K562 (cell line): Measurements from ENCODE around the gene PAQR7. TPM values are rescaled to one million over a fixed set of nuclear protein-coding genes. Genes with fewer than 3 reads are reported as not detected.

Experiments used
- ATAC-seq: fragments of 200-7000 bp; cut with Tn5 transposase; 3 replicates; pipeline ENCODE4 v1.9.1; 2020; ENCODE audit warnings: moderate library complexity
- BruUV-seq: library from RNA; stranded (reverse); fragments of 400-500 nt; replicated peaks from 2 replicates; lab custom pipeline; 2021; lab: Mats Ljungman, UMichigan
- CTCF ChIA-PET: fragments of 300-600 bp; formaldehyde crosslinking; extraction: SDS; loops from one replicate; lab custom pipeline; 2021; ENCODE audit warnings: low intra/inter-chr PET ratio; lab: Yijun Ruan, JAX
- POLR2A ChIA-PET: fragments of 300-600, 350-650 bp; sonication (Branson Sonifier 250); formaldehyde crosslinking; extraction: SDS; loops from one replicate; lab custom pipeline; 2021; ENCODE audit warnings: antibody characterized with exemption, inconsistent platforms; lab: Yijun Ruan, JAX
- DNase-seq, 4 experiments: peaks; one replicate each; pipeline versions ENCODE4 v3.0.0 to v3.0.0-alpha.2; 2011 to 2018; ENCODE audit warnings: low spot score in 3 of 4, mixed read lengths in 3 of 4; ENCODE audit errors: extremely low read depth in 1 of 4
- FAIRE-seq: peaks from 2 replicates; lab custom pipeline; 2011; peaks lifted over from hg19 to GRCh38; lab: Jason Lieb, UNC
- H2AFZ ChIP-seq: 2 replicates; pipeline ENCODE4 v1.6.0; 2011; ENCODE audit warnings: low read depth, low read length, control low read depth, inconsistent platforms
- H3K27ac ChIP-seq: fragments of 200-600 bp; 3 replicates; pipeline ENCODE4 v1.8.0; 2011; ENCODE audit warnings: low read depth, mild to moderate bottlenecking, control low read depth, inconsistent platforms, low read length, moderate library complexity, mixed read lengths; ENCODE audit errors: extremely low read depth
- H3K27me3 ChIP-seq, 2 experiments: fragments of 300-600 bp in 1 of 2; 2 replicates in 1 of 2; 3 replicates in 1 of 2; pipeline versions ENCODE4 v1.6.0 to v1.8.0; 2011; ENCODE audit warnings: inconsistent platforms in 2 of 2, low read length in 2 of 2, mild to moderate bottlenecking in 1 of 2, mixed read lengths in 1 of 2, moderate library complexity in 1 of 2; ENCODE audit not compliant: control insufficient read depth in 2 of 2, insufficient read depth in 2 of 2
- H3K36me3 ChIP-seq: fragments of 300-600 bp; 3 replicates; pipeline ENCODE4 v1.8.0; 2011; ENCODE audit warnings: mild to moderate bottlenecking, low read length, inconsistent platforms; ENCODE audit not compliant: control insufficient read depth, insufficient read depth
- H3K4me1 ChIP-seq, 2 experiments: fragments of 200-600 bp in 1 of 2; replicated peaks in 1 of 2; 2 replicates in 1 of 2; 3 replicates in 1 of 2; pipeline versions ENCODE4 v1.5.1 to v1.8.0; 2011; ENCODE audit warnings: inconsistent platforms in 2 of 2, low read length in 2 of 2, mild to moderate bottlenecking in 1 of 2, mixed read lengths in 1 of 2, moderate library complexity in 1 of 2; ENCODE audit not compliant: control insufficient read depth in 2 of 2, insufficient read depth in 2 of 2
- H3K4me2 ChIP-seq: 2 replicates; pipeline ENCODE4 v1.6.1; 2011; ENCODE audit warnings: low read length, control low read depth, inconsistent platforms, mixed read lengths; ENCODE audit not compliant: insufficient read depth
- H3K4me3 ChIP-seq: fragments of 200-600 bp; sonication (generic), shearing (Covaris generic); 2 replicates; pipeline ENCODE4 v1.5.1; 2016; ENCODE audit warnings: control low read depth, inconsistent platforms
- H3K79me2 ChIP-seq: fragments of 200-600 bp; 3 replicates; pipeline ENCODE4 v1.8.0; 2011; ENCODE audit warnings: low read length, inconsistent platforms; ENCODE audit not compliant: control insufficient read depth, insufficient read depth
- H3K9ac ChIP-seq, 2 experiments: 2 replicates each; pipeline versions ENCODE4 v1.6.0 to v1.6.1; 2011; ENCODE audit warnings: low read depth in 2 of 2, low read length in 2 of 2, control low read depth in 1 of 2, inconsistent platforms in 1 of 2, mild to moderate bottlenecking in 1 of 2, mixed read lengths in 1 of 2; ENCODE audit not compliant: insufficient read depth in 1 of 2
- H3K9me1 ChIP-seq: one replicate; pipeline ENCODE4 v1.6.0; 2011; ENCODE audit warnings: inconsistent platforms, mild to moderate bottlenecking, low read length, moderate library complexity; ENCODE audit not compliant: control insufficient read depth, insufficient read depth
- H3K9me3 ChIP-seq: replicated peaks from 2 replicates; pipeline ENCODE4 v1.5.1; 2011; ENCODE audit warnings: low read depth, low read length, inconsistent platforms; ENCODE audit not compliant: control insufficient read depth, insufficient read depth
- H4K20me1 ChIP-seq: replicated peaks from 2 replicates; pipeline ENCODE4 v1.6.1; 2011; ENCODE audit warnings: low read length, inconsistent platforms, mixed read lengths; ENCODE audit not compliant: control insufficient read depth, insufficient read depth
- HDAC6 ChIP-seq: IDR thresholded peaks from 2 replicates; pipeline ENCODE4 v1.6.1; 2012; ENCODE audit warnings: low read depth, mild to moderate bottlenecking, control low read depth, inconsistent platforms, low read length, moderate library complexity
- KLF16 ChIP-seq: IDR thresholded peaks from 2 replicates; pipeline ENCODE4 v1.6.1; 2016; ENCODE audit warnings: antibody characterized with exemption
- MAFG ChIP-seq: fragments of 450-650 bp; conservative IDR thresholded peaks from 2 replicates; pipeline ENCODE4 v1.6.1; 2016; ENCODE audit warnings: missing genetic modification characterization, missing compliant biosample characterization
- NR2C1 ChIP-seq, 2 experiments: fragments of 450-650 bp; IDR thresholded peaks; 2 replicates each; pipeline ENCODE4 v1.6.1; 2017; ENCODE audit warnings: mild to moderate bottlenecking in 2 of 2, antibody characterized with exemption in 1 of 2, inconsistent platforms in 1 of 2, missing compliant biosample characterization in 1 of 2, missing genetic modification characterization in 1 of 2
- NR2F6 ChIP-seq: fragments of 450-650 bp; formaldehyde crosslinking; IDR thresholded peaks from 2 replicates; pipeline ENCODE4 v1.4.0; 2020; ENCODE audit warnings: mild to moderate bottlenecking
- RB1 ChIP-seq: fragments of 450-650 bp; IDR thresholded peaks from 2 replicates; pipeline ENCODE4 v1.6.1; 2017; ENCODE audit warnings: low read depth, mild to moderate bottlenecking
- RNF2 ChIP-seq: sonication (generic); IDR thresholded peaks from 2 replicates; pipeline ENCODE4 v1.6.1; 2016
- SMAD1 ChIP-seq: fragments of 150-350 bp; IDR thresholded peaks from 2 replicates; pipeline ENCODE4 v1.6.1; 2014; ENCODE audit warnings: low read length, low read depth; ENCODE audit not compliant: partially characterized antibody
- SP1 ChIP-seq: sonication (generic); formaldehyde crosslinking; IDR thresholded peaks from 2 replicates; pipeline ENCODE4 v1.8.1; 2022; ENCODE audit warnings: mild to moderate bottlenecking, missing genetic modification reagents
- ZC3H8 ChIP-seq: fragments of 450-650 bp; IDR thresholded peaks from 2 replicates; pipeline ENCODE4 v1.6.1; 2017
- ZNF133 ChIP-seq: fragments of 250-450 bp; sonication (Bioruptor Pico); IDR thresholded peaks from 2 replicates; pipeline ENCODE4 v1.4.0; 2020; ENCODE audit warnings: mild to moderate bottlenecking
- ZNF146 ChIP-seq: IDR thresholded peaks from one replicate; pipeline ENCODE4 v1.6.1; 2018; ENCODE audit warnings: missing compliant biosample characterization; ENCODE audit not compliant: unreplicated experiment
- ZNF174 ChIP-seq: fragments of 250-450 bp; sonication (Bioruptor Pico); IDR thresholded peaks from 2 replicates; pipeline ENCODE4 v1.4.0; 2020; ENCODE audit warnings: mild to moderate bottlenecking
- ZNF589 ChIP-seq: fragments of 200-800 bp; sonication (Bioruptor generic); IDR thresholded peaks from 2 replicates; pipeline ENCODE4 v1.6.1; 2016; ENCODE audit warnings: low read depth, missing genetic modification characterization, missing compliant biosample characterization
- WGBS: fragments of 100-300 bp; shearing (Covaris generic); methylation state at CpG from one replicate; pipeline ENCODE4 v1.1.6; 2016; ENCODE audit warnings: low coverage, mixed read lengths; ENCODE audit not compliant: insufficient coverage; ENCODE audit errors: missing lambda C conversion rate; 5-methylcytosine and 5-hydroxymethylcytosine counted together
- in situ Hi-C: fragments of 300-500 bp; cut with MboI; formaldehyde crosslinking; loops from 4 replicates; pipeline ENCODE4 v1.15.0; 2018; ENCODE audit warnings: inconsistent platforms, mixed read lengths
- intact Hi-C: fragments of 100-400 bp; cut with micrococcal nuclease; formaldehyde crosslinking; loops from 2 replicates; pipeline ENCODE4 v1.14.2; 2022
- polyA plus RNA-seq, 8 experiments: library from polyadenylated mRNA; depleted of rRNA in 4 of 8; stranded (reverse) in 5 of 8; unstranded in 3 of 8; fragments of >200 nt; fragmentation: Nextera tagmentation in 2 of 8; fragmentation: Illumina TruSeq in 1 of 8; extraction: Ambion mirVana in 2 of 8; extraction: Trizol in 1 of 8; gene quantifications; 2 replicates each; pipeline versions ENCODE4 v1.2.1 to v1.2.3, GENCODE V29; 2011 to 2014; ENCODE audit warnings: inconsistent platforms in 1 of 8, missing spikeins in 1 of 8
- total RNA-seq, 7 experiments: library from RNA; depleted of rRNA in 6 of 7; stranded (reverse); fragments of >200 nt in 6 of 7; fragmentation: Illumina TruSeq in 2 of 7; extraction: Trizol in 2 of 7; gene quantifications; 2 replicates each; pipeline versions ENCODE4 v1.2.1 to v1.2.3, GENCODE V29; 2011 to 2021; ENCODE audit warnings: low replicate concordance in 1 of 7
- TF ChIP-seq, protein P1 (sequence below): IDR thresholded peaks from 3 replicates; pipeline ENCODE4 v1.6.1; 2011; ENCODE audit warnings: borderline replicate concordance, mild to moderate bottlenecking; ENCODE audit not compliant: insufficient read length, insufficient read depth
- TF ChIP-seq, protein P2 (sequence below), 2 experiments: fragments of 150-350 bp in 1 of 2; IDR thresholded peaks; 2 replicates each; pipeline ENCODE4 v1.6.1; 2012 to 2016; ENCODE audit warnings: low read depth in 2 of 2, low read length in 2 of 2, mild to moderate bottlenecking in 1 of 2, moderate library complexity in 1 of 2

The PAQR7 gene
- total and polyA plus RNA-seq, 9 of the 15 experiments (the other 6 are each of a cell fraction or from before 2014, with no cell fraction given) = 1.1 to 5.2 (median 2.6) TPM

DNA sequence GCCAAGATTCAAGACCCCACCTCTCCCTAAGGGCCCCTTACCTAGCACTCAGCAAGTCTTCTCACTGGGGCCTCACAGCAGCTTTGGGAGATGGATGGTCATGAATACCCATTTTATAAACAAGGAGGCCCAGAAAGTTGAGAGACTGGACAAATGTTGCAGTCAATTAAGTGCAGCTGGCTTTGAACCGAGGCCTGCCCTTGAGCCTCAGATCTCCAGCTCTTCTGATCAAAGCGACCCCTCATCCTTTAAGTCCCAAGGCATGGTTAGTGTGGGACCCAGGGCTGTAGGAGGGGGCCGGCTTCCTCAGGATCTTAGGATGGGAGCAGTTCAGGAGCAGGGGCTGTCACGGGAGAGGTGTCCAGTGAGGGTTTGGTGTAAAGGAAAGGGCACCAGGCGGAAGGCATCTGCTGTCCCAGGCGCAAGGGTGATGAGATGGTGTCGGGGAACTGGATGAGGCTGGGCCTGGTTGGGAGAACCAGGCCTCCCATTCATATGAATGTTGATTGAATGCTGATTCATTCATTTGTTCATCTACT lies 60.9 kb downstream of the PAQR7 start:
- Histone ChIP-seq H3K36me3 (peaks cover 4% of the 10 kb centered on the region; the same call in 1 of the 3 replicates), H3K9me1 (no peaks in the 10 kb centered on the region), H3K4me2 (no peak overlapping the region), H3K4me3 (no peak overlapping the region), H3K79me2 (peaks cover 15% of the 10 kb centered on the region; the same call in 2 of the 3 replicates), H3K9me3 (no peaks in the 10 kb centered on the region), H3K27ac (no peak overlapping the region), H4K20me1 (peaks cover 4% of the 10 kb centered on the region; the same call in 1 of the 2 replicates), H2AFZ (no peak overlapping the region), H3K27me3 (no peaks in the 10 kb centered on the region), H3K9ac (peak overlapping the region in 1 of 2 experiments; percentile 69; a peak in 1 of 4 replicates)
- ATAC-seq (no peak), DNase-seq (no peak), FAIRE-seq (no peak)
- 76% methylated on average over 7 of the region's 7 CpGs for WGBS
- CTCF ChIA-PET = no interaction called here
- BruUV-seq = no TSS peak
- intact Hi-C loops = no loop called here
- TF ChIP-seq, protein P1, sequence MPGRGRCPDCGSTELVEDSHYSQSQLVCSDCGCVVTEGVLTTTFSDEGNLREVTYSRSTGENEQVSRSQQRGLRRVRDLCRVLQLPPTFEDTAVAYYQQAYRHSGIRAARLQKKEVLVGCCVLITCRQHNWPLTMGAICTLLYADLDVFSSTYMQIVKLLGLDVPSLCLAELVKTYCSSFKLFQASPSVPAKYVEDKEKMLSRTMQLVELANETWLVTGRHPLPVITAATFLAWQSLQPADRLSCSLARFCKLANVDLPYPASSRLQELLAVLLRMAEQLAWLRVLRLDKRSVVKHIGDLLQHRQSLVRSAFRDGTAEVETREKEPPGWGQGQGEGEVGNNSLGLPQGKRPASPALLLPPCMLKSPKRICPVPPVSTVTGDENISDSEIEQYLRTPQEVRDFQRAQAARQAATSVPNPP = no peak
- no peak for TF ChIP-seq ZC3H8
- TF ChIP-seq SMAD1 = no peak
- no peak for TF ChIP-seq RB1
- TF ChIP-seq NR2F6 = no peak
- TF ChIP-seq KLF16 = no peak
- TF ChIP-seq, protein P2, sequence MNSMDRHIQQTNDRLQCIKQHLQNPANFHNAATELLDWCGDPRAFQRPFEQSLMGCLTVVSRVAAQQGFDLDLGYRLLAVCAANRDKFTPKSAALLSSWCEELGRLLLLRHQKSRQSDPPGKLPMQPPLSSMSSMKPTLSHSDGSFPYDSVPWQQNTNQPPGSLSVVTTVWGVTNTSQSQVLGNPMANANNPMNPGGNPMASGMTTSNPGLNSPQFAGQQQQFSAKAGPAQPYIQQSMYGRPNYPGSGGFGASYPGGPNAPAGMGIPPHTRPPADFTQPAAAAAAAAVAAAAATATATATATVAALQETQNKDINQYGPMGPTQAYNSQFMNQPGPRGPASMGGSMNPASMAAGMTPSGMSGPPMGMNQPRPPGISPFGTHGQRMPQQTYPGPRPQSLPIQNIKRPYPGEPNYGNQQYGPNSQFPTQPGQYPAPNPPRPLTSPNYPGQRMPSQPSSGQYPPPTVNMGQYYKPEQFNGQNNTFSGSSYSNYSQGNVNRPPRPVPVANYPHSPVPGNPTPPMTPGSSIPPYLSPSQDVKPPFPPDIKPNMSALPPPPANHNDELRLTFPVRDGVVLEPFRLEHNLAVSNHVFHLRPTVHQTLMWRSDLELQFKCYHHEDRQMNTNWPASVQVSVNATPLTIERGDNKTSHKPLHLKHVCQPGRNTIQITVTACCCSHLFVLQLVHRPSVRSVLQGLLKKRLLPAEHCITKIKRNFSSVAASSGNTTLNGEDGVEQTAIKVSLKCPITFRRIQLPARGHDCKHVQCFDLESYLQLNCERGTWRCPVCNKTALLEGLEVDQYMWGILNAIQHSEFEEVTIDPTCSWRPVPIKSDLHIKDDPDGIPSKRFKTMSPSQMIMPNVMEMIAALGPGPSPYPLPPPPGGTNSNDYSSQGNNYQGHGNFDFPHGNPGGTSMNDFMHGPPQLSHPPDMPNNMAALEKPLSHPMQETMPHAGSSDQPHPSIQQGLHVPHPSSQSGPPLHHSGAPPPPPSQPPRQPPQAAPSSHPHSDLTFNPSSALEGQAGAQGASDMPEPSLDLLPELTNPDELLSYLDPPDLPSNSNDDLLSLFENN (IDR thresholded peaks at IDR 0.05; ENCODE audit: low read depth in 2 of 2, low read length in 2 of 2) = no peak
- no peak for TF ChIP-seq HDAC6
- TF ChIP-seq ZNF146 (CRISPR knock-in tag) = no peak
- TF ChIP-seq ZNF589 (CRISPR knock-in tag) = no peak
- TF ChIP-seq RNF2 = no peak
- no peak for TF ChIP-seq SP1 (CRISPR knock-in tag)
- no peak for TF ChIP-seq NR2C1 (IDR thresholded peaks at IDR 0.05)
- no peak for TF ChIP-seq NR2C1 (tag; IDR thresholded peaks at IDR 0.05)
- no peak for TF ChIP-seq ZNF174 (CRISPR knock-in tag)
- no peak for TF ChIP-seq MAFG
- no peak for TF ChIP-seq ZNF133
- TF ChIP-seq, all 486 proteins: peak for 0
- H3K4me1 ChIP-seq = peaks cover 20 to 58% of the 10 kb centered on the region in 2 experiments
- in situ Hi-C loops = loop anchor here (10.0 kb wide), 1 partner anchor 410 kb away; no protein-coding TSS in a partner anchor
- POLR2A ChIA-PET = interaction anchor here (0.5 to 1.1 kb wide), 3 partner anchors 10 to 575 kb away, joined by 3 read pairs; no protein-coding TSS in a partner anchor
